Keratinocyte (primary cell): Measurements from ENCODE around the gene NHSL2. TPM values are rescaled to one million over a fixed set of nuclear protein-coding genes. Genes with fewer than 3 reads are reported as not detected.

Experiments
- DNase-seq: peaks from one replicate; pipeline ENCODE4 v3.0.0-alpha.2; 2011; ENCODE audit warnings: low read depth, missing footprints, low spot score
- FAIRE-seq: peaks from 2 replicates; lab custom pipeline; 2011; peaks lifted over from hg19 to GRCh38; lab: Jason Lieb, UNC
- H2AFZ ChIP-seq: 2 replicates; pipeline ENCODE4 v1.6.0; 2012; ENCODE audit warnings: low read length, control low read depth, inconsistent platforms; ENCODE audit not compliant: control insufficient read depth
- H3K27ac ChIP-seq: 2 replicates; pipeline ENCODE4 v1.5.1; 2011; ENCODE audit warnings: low read length; ENCODE audit not compliant: control insufficient read depth, insufficient read depth
- H3K27me3 ChIP-seq: 3 replicates; pipeline ENCODE4 v1.6.0; 2011; ENCODE audit warnings: low read length; ENCODE audit not compliant: control insufficient read depth, insufficient read depth; ENCODE audit errors: extremely low read depth
- H3K36me3 ChIP-seq, 2 experiments: 2 replicates in 1 of 2; 3 replicates in 1 of 2; pipeline ENCODE4 v1.5.1; 2011; ENCODE audit warnings: low read length in 2 of 2, mild to moderate bottlenecking in 1 of 2; ENCODE audit not compliant: control insufficient read depth in 2 of 2, insufficient read depth in 2 of 2; ENCODE audit errors: extremely low read depth in 1 of 2
- H3K4me1 ChIP-seq: 3 replicates; pipeline ENCODE4 v1.5.1; 2011; ENCODE audit warnings: low read length; ENCODE audit not compliant: control insufficient read depth, insufficient read depth; ENCODE audit errors: extremely low read depth
- H3K4me2 ChIP-seq: 3 replicates; pipeline ENCODE4 v1.6.0; 2011; ENCODE audit warnings: low read depth, low read length; ENCODE audit not compliant: control insufficient read depth, insufficient read depth; ENCODE audit errors: extremely low read depth
- H3K4me3 ChIP-seq, 3 experiments: fragments of 200-600 bp in 1 of 3; sonication (generic) in 1 of 3; 2 replicates in 2 of 3; 3 replicates in 1 of 3; pipeline ENCODE4 v1.5.1; 2011 to 2016; ENCODE audit warnings: low read length in 3 of 3, mild to moderate bottlenecking in 3 of 3, control low read depth in 2 of 3, inconsistent platforms in 1 of 3, low read depth in 1 of 3, mixed read lengths in 1 of 3, mixed run types in 1 of 3, moderate library complexity in 1 of 3; ENCODE audit not compliant: control insufficient read depth in 2 of 3, insufficient read depth in 2 of 3; ENCODE audit errors: extremely low read depth in 1 of 3
- H3K79me2 ChIP-seq: 2 replicates; pipeline ENCODE4 v1.6.0; 2012; ENCODE audit warnings: low read length; ENCODE audit not compliant: control insufficient read depth, insufficient read depth
- H3K9ac ChIP-seq: 3 replicates; pipeline ENCODE4 v1.6.0; 2011; ENCODE audit warnings: low read length; ENCODE audit not compliant: control insufficient read depth, insufficient read depth; ENCODE audit errors: extremely low read depth
- H3K9me1 ChIP-seq: 3 replicates; pipeline ENCODE4 v1.6.0; 2011; ENCODE audit warnings: low read length; ENCODE audit not compliant: control insufficient read depth, insufficient read depth; ENCODE audit errors: extremely low read depth
- H3K9me3 ChIP-seq: 2 replicates; pipeline ENCODE4 v1.5.1; 2012; ENCODE audit warnings: low read depth, low read length; ENCODE audit not compliant: control insufficient read depth
- H4K20me1 ChIP-seq: 3 replicates; pipeline ENCODE4 v1.6.0; 2011; ENCODE audit warnings: low read length; ENCODE audit not compliant: control insufficient read depth, insufficient read depth; ENCODE audit errors: extremely low read depth
- CTCF ChIP-seq, 3 experiments: IDR thresholded peaks in 1 of 3; conservative IDR thresholded peaks in 1 of 3; optimal IDR thresholded peaks in 1 of 3; 2 replicates in 2 of 3; 3 replicates in 1 of 3; pipeline versions ENCODE3 to v1.5.1; 2011; ENCODE audit warnings: low read length in 3 of 3, mild to moderate bottlenecking in 3 of 3, moderate library complexity in 2 of 3, control low read depth in 1 of 3, inconsistent platforms in 1 of 3; ENCODE audit not compliant: insufficient read depth in 2 of 3; ENCODE audit errors: extremely low read depth in 1 of 3
- EZH2 ChIP-seq: IDR thresholded peaks from one replicate; pipeline ENCODE4 v1.6.1; 2012; ENCODE audit warnings: inconsistent platforms, mild to moderate bottlenecking, low read length, moderate library complexity
- dilution Hi-C: fragments of 300-500 bp; cut with MboI; formaldehyde crosslinking; loops from one replicate; pipeline ENCODE4 v1.7.0; 2020; ENCODE audit warnings: low sequenced_read_pairs; ENCODE audit not compliant: extremely low pct_ligation_motif_present
- polyA plus RNA-seq, 5 experiments: library from polyadenylated mRNA; depleted of rRNA in 3 of 5; stranded (reverse) in 3 of 5; stranded (forward) in 1 of 5; unstranded in 1 of 5; fragments of >200 nt; gene quantifications; 1 replicate in 1 of 5; 2 replicates in 3 of 5; 3 replicates in 1 of 5; pipeline versions ENCODE4 v1.2.1 to v1.2.3, GENCODE V29; 2011 to 2012; ENCODE audit warnings: missing spikeins in 2 of 5, low read depth in 1 of 5, low replicate concordance in 1 of 5

NHSL2 gene
- polyA plus RNA-seq, 1 donor (not counting 4 experiments of a cell fraction or from before 2014, with no cell fraction given): 0.04 TPM

- H3K9ac ChIP-seq: no peak overlapping the region
- TF ChIP-seq EZH2: no peak
- no peak for TF ChIP-seq CTCF (optimal IDR thresholded peaks at IDR 0.05 in 1 of 3, IDR thresholded peaks at IDR 0.05 in 1 of 3, conservative IDR thresholded peaks at IDR 0.05 in 1 of 3; ENCODE audit: extremely low read depth in 1 of 3, insufficient read depth in 2 of 3, low read length in 3 of 3)
- no peaks in the 10 kb centered on the region for H4K20me1 ChIP-seq
- no peak overlapping the region for H3K4me3 ChIP-seq
- H3K27ac ChIP-seq: no peak overlapping the region
- dilution Hi-C loops: no loop called here
- H2AFZ ChIP-seq: no peak overlapping the region
- H3K9me3 ChIP-seq: no peaks in the 10 kb centered on the region
- no peak overlapping the region for H3K4me2 ChIP-seq
- FAIRE-seq: no peak
- H3K36me3 ChIP-seq: no peaks in the 10 kb centered on the region
- no peaks in the 10 kb centered on the region for H3K9me1 ChIP-seq
- H3K27me3 ChIP-seq: peaks cover 65% of the 10 kb centered on the region
- H3K79me2 ChIP-seq: no peaks in the 10 kb centered on the region
- DNase-seq: no peak
- no peaks in the 10 kb centered on the region for H3K4me1 ChIP-seq
Observed at GRCh38 chrX:72071213-72071612, 160.6 kb downstream of the NHSL2 start.

GRCh38 chrX:72073633-72074032, 163.0 kb downstream of the NHSL2 start:
- no peaks in the 10 kb centered on the region for H3K4me1 ChIP-seq
- no peak for FAIRE-seq
- no peak for TF ChIP-seq CTCF (optimal IDR thresholded peaks at IDR 0.05 in 1 of 3, IDR thresholded peaks at IDR 0.05 in 1 of 3, conservative IDR thresholded peaks at IDR 0.05 in 1 of 3; ENCODE audit: extremely low read depth in 1 of 3, insufficient read depth in 2 of 3, low read length in 3 of 3)
- no peak for TF ChIP-seq EZH2
- no peaks in the 10 kb centered on the region for H3K9me1 ChIP-seq
- no peaks in the 10 kb centered on the region for H3K36me3 ChIP-seq
- no peaks in the 10 kb centered on the region for H3K79me2 ChIP-seq
- H4K20me1 ChIP-seq: no peaks in the 10 kb centered on the region
- no peak for DNase-seq
- H3K27me3 ChIP-seq: peaks cover 46% of the 10 kb centered on the region
- dilution Hi-C loops: no loop called here
- no peak overlapping the region for H3K9ac ChIP-seq
- no peak overlapping the region for H3K4me2 ChIP-seq
- no peak overlapping the region for H3K4me3 ChIP-seq
- H3K9me3 ChIP-seq: no peaks in the 10 kb centered on the region
- no peak overlapping the region for H2AFZ ChIP-seq
- H3K27ac ChIP-seq: no peak overlapping the region
